ENCODE measurements around the gene NFIX. TPM values are rescaled to one million over a fixed set of nuclear protein-coding genes. Genes with fewer than 3 reads are reported as not detected.
A peak's percentile ranks its signal among the peaks of the same experiment; 100 is the strongest.

Gene NFIX
- polyA plus RNA-seq, 1 donor (not counting 4 experiments of a cell fraction or from before 2014, with no cell fraction given): 5.2 TPM

DNA sequence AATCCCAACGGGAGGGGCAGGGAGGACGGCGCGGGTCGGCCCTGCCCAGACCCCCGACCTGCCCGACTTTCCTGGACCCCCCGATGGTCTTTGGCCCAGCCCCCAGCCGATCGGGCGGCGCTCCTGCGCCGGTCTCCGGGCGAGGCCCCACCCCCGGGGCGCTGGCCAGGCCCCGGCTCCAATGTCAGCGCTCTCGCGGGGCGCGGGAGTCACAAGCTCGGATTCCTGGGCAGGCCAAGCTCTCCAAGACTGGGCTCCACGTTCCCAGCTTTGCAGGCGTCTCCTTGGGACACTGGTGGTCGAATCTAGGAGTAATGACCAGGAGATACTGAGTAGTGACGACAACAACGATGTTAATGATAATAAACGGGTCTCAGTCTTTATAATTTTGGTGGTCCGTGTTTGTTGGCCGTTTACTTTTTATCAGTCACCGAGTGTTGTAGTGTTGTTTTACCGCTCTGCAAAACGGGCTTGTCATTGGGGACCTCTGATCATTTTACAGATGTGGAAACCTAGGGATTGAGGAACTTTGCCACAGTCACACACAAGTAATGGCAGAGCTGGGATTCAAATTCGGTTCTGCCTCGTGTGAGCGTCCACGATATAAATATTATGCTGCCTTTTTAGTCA lies 49.1 kb upstream of the NFIX start:
- FAIRE-seq (no peak), DNase-seq (ENCODE audit: low read depth, low spot score) (no peak)
- Histone ChIP-seq H3K4me1 (ENCODE audit: control insufficient read depth, extremely low read depth, insufficient read depth, low read length) (peaks cover 16% of the 10 kb centered on the region), H3K36me3 (ENCODE audit: control insufficient read depth in 2 of 2, extremely low read depth in 1 of 2, insufficient read depth in 2 of 2, low read length in 2 of 2) (peaks cover 40 to 49% of the 10 kb centered on the region in 2 experiments), H2AFZ (ENCODE audit: control insufficient read depth, low read length) (no peak overlapping the region), H3K9me1 (ENCODE audit: control insufficient read depth, extremely low read depth, insufficient read depth, low read length) (no peaks in the 10 kb centered on the region), H3K27me3 (ENCODE audit: control insufficient read depth, extremely low read depth, insufficient read depth, low read length) (no peaks in the 10 kb centered on the region), H3K9me3 (ENCODE audit: control insufficient read depth, low read depth, low read length) (no peaks in the 10 kb centered on the region), H3K9ac (ENCODE audit: control insufficient read depth, extremely low read depth, insufficient read depth, low read length) (peak overlapping the region; percentile 97), H4K20me1 (ENCODE audit: control insufficient read depth, extremely low read depth, insufficient read depth, low read length) (peaks cover 4% of the 10 kb centered on the region), H3K27ac (ENCODE audit: control insufficient read depth, insufficient read depth, low read length) (peak overlapping the region; percentile 96), H3K4me3 (ENCODE audit: control insufficient read depth in 2 of 3, extremely low read depth in 1 of 3, insufficient read depth in 2 of 3, low read depth in 1 of 3, low read length in 3 of 3) (peak overlapping the region; percentile 65 to 99 (median 74)), H3K4me2 (ENCODE audit: control insufficient read depth, extremely low read depth, insufficient read depth, low read depth, low read length) (peak overlapping the region; percentile 99), H3K79me2 (ENCODE audit: control insufficient read depth, insufficient read depth, low read length) (peaks cover 49% of the 10 kb centered on the region)
- dilution Hi-C loops (cut with MboI; ENCODE audit: extremely low pct_ligation_motif_present, low sequenced_read_pairs): no loop called here
- TF ChIP-seq, protein P1, sequence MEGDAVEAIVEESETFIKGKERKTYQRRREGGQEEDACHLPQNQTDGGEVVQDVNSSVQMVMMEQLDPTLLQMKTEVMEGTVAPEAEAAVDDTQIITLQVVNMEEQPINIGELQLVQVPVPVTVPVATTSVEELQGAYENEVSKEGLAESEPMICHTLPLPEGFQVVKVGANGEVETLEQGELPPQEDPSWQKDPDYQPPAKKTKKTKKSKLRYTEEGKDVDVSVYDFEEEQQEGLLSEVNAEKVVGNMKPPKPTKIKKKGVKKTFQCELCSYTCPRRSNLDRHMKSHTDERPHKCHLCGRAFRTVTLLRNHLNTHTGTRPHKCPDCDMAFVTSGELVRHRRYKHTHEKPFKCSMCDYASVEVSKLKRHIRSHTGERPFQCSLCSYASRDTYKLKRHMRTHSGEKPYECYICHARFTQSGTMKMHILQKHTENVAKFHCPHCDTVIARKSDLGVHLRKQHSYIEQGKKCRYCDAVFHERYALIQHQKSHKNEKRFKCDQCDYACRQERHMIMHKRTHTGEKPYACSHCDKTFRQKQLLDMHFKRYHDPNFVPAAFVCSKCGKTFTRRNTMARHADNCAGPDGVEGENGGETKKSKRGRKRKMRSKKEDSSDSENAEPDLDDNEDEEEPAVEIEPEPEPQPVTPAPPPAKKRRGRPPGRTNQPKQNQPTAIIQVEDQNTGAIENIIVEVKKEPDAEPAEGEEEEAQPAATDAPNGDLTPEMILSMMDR (optimal IDR thresholded peaks at IDR 0.05 in 1 of 3, IDR thresholded peaks at IDR 0.05 in 1 of 3, conservative IDR thresholded peaks at IDR 0.05 in 1 of 3; ENCODE audit: extremely low read depth in 1 of 3, insufficient read depth in 2 of 3, low read length in 3 of 3): no peak
- no peak for TF ChIP-seq EZH2 (IDR thresholded peaks at IDR 0.05; ENCODE audit: low read length)

DNA sequence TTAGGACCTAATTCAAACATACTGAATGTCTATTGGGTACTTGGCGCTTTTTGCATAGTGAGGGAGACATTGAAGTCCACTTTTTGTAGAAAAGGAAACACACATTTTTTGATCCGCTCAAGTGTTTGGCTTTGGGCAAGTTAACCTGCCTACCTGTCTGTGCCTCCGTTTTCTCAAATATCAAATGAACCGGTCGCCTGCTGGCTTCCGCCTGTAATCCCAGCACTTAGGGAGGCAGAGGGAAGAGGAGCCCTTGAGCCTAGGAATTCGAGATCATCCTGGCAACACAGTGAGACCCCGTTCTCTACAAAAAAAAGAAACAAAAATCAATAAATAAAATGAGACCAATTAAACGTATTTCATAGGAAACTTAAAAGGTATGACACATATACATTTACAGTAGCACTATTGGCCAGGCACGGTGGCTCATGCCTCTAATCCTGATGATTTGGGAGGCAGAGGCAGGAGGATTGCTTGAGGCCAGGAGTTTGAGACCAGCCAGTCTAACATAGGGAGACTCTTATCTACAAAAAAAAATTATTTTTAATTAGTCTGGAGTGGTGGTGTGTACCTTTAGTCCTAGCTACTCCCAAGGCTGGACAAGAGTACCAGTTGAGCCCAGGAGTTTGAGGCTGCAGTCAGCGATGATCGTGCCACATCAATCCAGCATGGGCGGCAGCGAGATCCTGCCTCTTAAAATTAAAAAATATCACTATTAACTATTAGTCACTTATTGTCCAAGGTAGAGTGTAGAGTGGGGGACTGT lies 48.4 kb upstream of the NFIX start:
- Histone ChIP-seq H3K4me3 (ENCODE audit: control insufficient read depth in 2 of 3, extremely low read depth in 1 of 3, insufficient read depth in 2 of 3, low read depth in 1 of 3, low read length in 3 of 3) (peak overlapping the region; percentile 65 to 99 (median 74)), H3K79me2 (ENCODE audit: control insufficient read depth, insufficient read depth, low read length) (peaks cover 42% of the 10 kb centered on the region), H4K20me1 (ENCODE audit: control insufficient read depth, extremely low read depth, insufficient read depth, low read length) (peaks cover 4% of the 10 kb centered on the region), H3K36me3 (ENCODE audit: control insufficient read depth in 2 of 2, extremely low read depth in 1 of 2, insufficient read depth in 2 of 2, low read length in 2 of 2) (peaks cover 40 to 47% of the 10 kb centered on the region in 2 experiments), H3K27me3 (ENCODE audit: control insufficient read depth, extremely low read depth, insufficient read depth, low read length) (no peaks in the 10 kb centered on the region), H2AFZ (ENCODE audit: control insufficient read depth, low read length) (no peak overlapping the region), H3K27ac (ENCODE audit: control insufficient read depth, insufficient read depth, low read length) (peak overlapping the region; percentile 96), H3K9ac (ENCODE audit: control insufficient read depth, extremely low read depth, insufficient read depth, low read length) (peak overlapping the region; percentile 97), H3K9me3 (ENCODE audit: control insufficient read depth, low read depth, low read length) (no peaks in the 10 kb centered on the region), H3K4me2 (ENCODE audit: control insufficient read depth, extremely low read depth, insufficient read depth, low read depth, low read length) (peak overlapping the region; percentile 99), H3K4me1 (ENCODE audit: control insufficient read depth, extremely low read depth, insufficient read depth, low read length) (peaks cover 16% of the 10 kb centered on the region), H3K9me1 (ENCODE audit: control insufficient read depth, extremely low read depth, insufficient read depth, low read length) (no peaks in the 10 kb centered on the region)
- dilution Hi-C loops (cut with MboI; ENCODE audit: extremely low pct_ligation_motif_present, low sequenced_read_pairs): no loop called here
- DNase-seq (ENCODE audit: low read depth, low spot score): no peak
- TF ChIP-seq, protein P1 (optimal IDR thresholded peaks at IDR 0.05 in 1 of 3, IDR thresholded peaks at IDR 0.05 in 1 of 3, conservative IDR thresholded peaks at IDR 0.05 in 1 of 3; ENCODE audit: extremely low read depth in 1 of 3, insufficient read depth in 2 of 3, low read length in 3 of 3): no peak
- TF ChIP-seq EZH2 (IDR thresholded peaks at IDR 0.05; ENCODE audit: low read length): no peak
- FAIRE-seq: no peak
